H9 (cell line): ENCODE measurements around the gene FGFBP2. TPM values are rescaled to one million over a fixed set of nuclear protein-coding genes. Genes with fewer than 3 reads are reported as not detected.
"Not testable (repeated sequence)": the region's sequence is repeated elsewhere in the genome, so short reads cannot be mapped to it uniquely, and the experiment has no call there.

Source experiments
- DNase-seq: peaks from one replicate; pipeline ENCODE4 v3.0.0-alpha.2; 2017
- H2AFZ ChIP-seq: one replicate; pipeline ENCODE4 v1.6.1; 2013; ENCODE audit warnings: mild to moderate bottlenecking, low read length, control low read depth, moderate library complexity
- H2AK5ac ChIP-seq: 2 replicates; pipeline ENCODE4 v1.6.1; 2013; ENCODE audit warnings: low read length, control low read depth, mixed read lengths; ENCODE audit not compliant: insufficient read length
- H2BK120ac ChIP-seq: one replicate; pipeline ENCODE4 v1.6.1; 2013; ENCODE audit warnings: low read depth, mild to moderate bottlenecking, low read length, control low read depth, inconsistent platforms; ENCODE audit not compliant: poor library complexity, severe bottlenecking
- H2BK12ac ChIP-seq: 2 replicates; pipeline ENCODE4 v1.6.1; 2013; ENCODE audit warnings: low read length, control low read depth, mixed read lengths, low read depth; ENCODE audit not compliant: insufficient read length
- H2BK15ac ChIP-seq: 2 replicates; pipeline ENCODE4 v1.6.1; 2013; ENCODE audit warnings: low read depth, low read length, control low read depth
- H2BK20ac ChIP-seq: one replicate; pipeline ENCODE4 v1.6.1; 2013; ENCODE audit warnings: low read depth, mild to moderate bottlenecking, low read length, control low read depth, inconsistent platforms; ENCODE audit not compliant: poor library complexity, severe bottlenecking
- H2BK5ac ChIP-seq: 2 replicates; pipeline ENCODE4 v1.6.1; 2013; ENCODE audit warnings: low read length, control low read depth, mixed read lengths; ENCODE audit not compliant: insufficient read length
- H3K14ac ChIP-seq: 2 replicates; pipeline ENCODE4 v1.6.1; 2013; ENCODE audit warnings: low read length, control low read depth; ENCODE audit not compliant: insufficient read depth
- H3K18ac ChIP-seq: 2 replicates; pipeline ENCODE4 v1.6.1; 2013; ENCODE audit warnings: low read depth, mild to moderate bottlenecking, mixed read lengths, low read length, control low read depth; ENCODE audit not compliant: insufficient read length
- H3K23ac ChIP-seq: 2 replicates; pipeline ENCODE4 v1.6.1; 2013; ENCODE audit warnings: low read length, control low read depth, mixed read lengths, low read depth; ENCODE audit not compliant: insufficient read length
- H3K23me2 ChIP-seq: 2 replicates; pipeline ENCODE4 v1.6.1; 2013; ENCODE audit warnings: low read depth, mild to moderate bottlenecking, mixed read lengths, low read length, control low read depth; ENCODE audit not compliant: insufficient read length, poor library complexity, severe bottlenecking
- H3K27ac ChIP-seq: 2 replicates; pipeline ENCODE4 v1.5.1; 2013; ENCODE audit warnings: low read length, control low read depth, mixed read lengths, low read depth; ENCODE audit not compliant: insufficient read length
- H3K27me3 ChIP-seq: 2 replicates; pipeline ENCODE4 v1.6.1; 2013; ENCODE audit warnings: low read length, control low read depth, inconsistent platforms; ENCODE audit not compliant: insufficient read depth
- H3K4ac ChIP-seq: 2 replicates; pipeline ENCODE4 v1.6.1; 2013; ENCODE audit warnings: low read depth, mild to moderate bottlenecking, control low read depth, inconsistent platforms, low read length, moderate library complexity
- H3K4me1 ChIP-seq: 2 replicates; pipeline ENCODE4 v1.6.1; 2013; ENCODE audit warnings: low read length, control low read depth, inconsistent platforms; ENCODE audit not compliant: insufficient read depth
- H3K4me2 ChIP-seq: 2 replicates; pipeline ENCODE4 v1.6.1; 2013; ENCODE audit warnings: low read length, control low read depth, mixed read lengths; ENCODE audit not compliant: insufficient read length, insufficient read depth
- H3K56ac ChIP-seq: 2 replicates; pipeline ENCODE4 v1.6.1; 2013; ENCODE audit warnings: low read depth, mild to moderate bottlenecking, mixed read lengths, low read length, control low read depth; ENCODE audit not compliant: insufficient read length
- H3K79me1 ChIP-seq: 2 replicates; pipeline ENCODE4 v1.6.1; 2013; ENCODE audit warnings: low read depth, mild to moderate bottlenecking, moderate library complexity, low read length, control low read depth, inconsistent platforms; ENCODE audit not compliant: insufficient read depth, poor library complexity, severe bottlenecking
- H3K79me2 ChIP-seq: 2 replicates; pipeline ENCODE4 v1.6.1; 2013; ENCODE audit warnings: low read length, control low read depth, inconsistent platforms; ENCODE audit not compliant: insufficient read depth
- H3K9ac ChIP-seq: 2 replicates; pipeline ENCODE4 v1.6.1; 2013; ENCODE audit warnings: low read length, control low read depth, mixed read lengths; ENCODE audit not compliant: insufficient read length; ENCODE audit errors: extremely low read depth
- H3K9me3 ChIP-seq: one replicate; pipeline ENCODE4 v1.6.1; 2013; ENCODE audit warnings: low read depth, low read length, inconsistent platforms; ENCODE audit not compliant: control insufficient read depth
- H3T11ph ChIP-seq: one replicate; pipeline ENCODE4 v1.6.1; 2013; ENCODE audit warnings: mild to moderate bottlenecking, low read length, control low read depth, inconsistent platforms
- H4K20me1 ChIP-seq: one replicate; pipeline ENCODE4 v1.6.1; 2013; ENCODE audit not compliant: control insufficient read depth, insufficient read length, insufficient read depth
- H4K5ac ChIP-seq: 2 replicates; pipeline ENCODE4 v1.6.1; 2013; ENCODE audit warnings: low read depth, mild to moderate bottlenecking, mixed read lengths, low read length, control low read depth; ENCODE audit not compliant: insufficient read length
- H4K8ac ChIP-seq: replicated peaks from 2 replicates; pipeline ENCODE4 v1.6.1; 2013; ENCODE audit warnings: low read length, control low read depth, mixed read lengths, low read depth; ENCODE audit not compliant: insufficient read length
- H4K91ac ChIP-seq: 2 replicates; pipeline ENCODE4 v1.6.1; 2013; ENCODE audit warnings: low read depth, mild to moderate bottlenecking, moderate library complexity, mixed read lengths, low read length, control low read depth; ENCODE audit not compliant: insufficient read length
- H3K27ac Mint-ChIP-seq, 3 experiments: 2 replicates in 2 of 3; 3 replicates in 1 of 3; pipeline ENCODE4 v1.8.0; 2020 to 2021; ENCODE audit warnings: mixed read lengths in 3 of 3, mild to moderate bottlenecking in 1 of 3, moderate library complexity in 1 of 3
- H3K27me3 Mint-ChIP-seq: 2 replicates; pipeline ENCODE4 v1.8.0; 2021; ENCODE audit warnings: low read depth, mild to moderate bottlenecking, moderate library complexity, mixed read lengths
- H3K36me3 Mint-ChIP-seq, 3 experiments: 2 replicates in 2 of 3; 3 replicates in 1 of 3; pipeline ENCODE4 v1.8.0; 2020 to 2021; ENCODE audit warnings: low read depth in 3 of 3, mixed read lengths in 3 of 3; ENCODE audit not compliant: insufficient read depth in 1 of 3
- H3K4me1 Mint-ChIP-seq, 2 experiments: 2 replicates each; pipeline ENCODE4 v1.8.0; 2020; ENCODE audit warnings: mixed read lengths in 2 of 2
- H3K4me3 Mint-ChIP-seq, 2 experiments: 2 replicates in 1 of 2; 3 replicates in 1 of 2; pipeline ENCODE4 v1.8.0; 2020 to 2021; ENCODE audit warnings: mild to moderate bottlenecking in 2 of 2, mixed read lengths in 2 of 2, moderate library complexity in 1 of 2
- H3K9me3 Mint-ChIP-seq, 2 experiments: 2 replicates in 1 of 2; 3 replicates in 1 of 2; pipeline ENCODE4 v1.8.0; 2020; ENCODE audit warnings: mild to moderate bottlenecking in 2 of 2, mixed read lengths in 2 of 2, moderate library complexity in 1 of 2
- CTCF ChIP-seq: fragments of 200-600 bp; sonication (generic); conservative IDR thresholded peaks from 3 replicates; pipeline ENCODE4 v1.8.0; 2021; ENCODE audit warnings: antibody characterized with exemption, mild to moderate bottlenecking
- WGBS: extraction: QIAGEN DNeasy Blood & Tissue Kit; methylation state at CpG from one replicate; pipeline ENCODE4 v1.1.7; 2013; ENCODE audit warnings: missing lambda C conversion rate, low lambda C conversion rate, mixed read lengths; ENCODE audit not compliant: insufficient read length; ENCODE audit errors: extremely low coverage; 5-methylcytosine and 5-hydroxymethylcytosine counted together
- total RNA-seq: library from RNA; stranded (reverse); gene quantifications from 2 replicates; pipeline ENCODE4 v1.2.1, GENCODE V29; 2021

The FGFBP2 gene
- total RNA-seq, 1 experiment from 2014 or later: not detected

GRCh38 chr4:15917297-15917696, 45.7 kb downstream of the FGFBP2 start:
- no peak for TF ChIP-seq CTCF
- Mint-ChIP-seq H3K27me3 (peaks cover 5% of the 10 kb centered on the region), H3K4me1 (no peaks in the 10 kb centered on the region), H3K4me3 (no peak overlapping the region), H3K9me3 (peaks cover 9 to 10% of the 10 kb centered on the region in 2 experiments), H3K27ac (no peak overlapping the region), H3K36me3 (peaks cover 0 to 10% (median 6%) of the 10 kb centered on the region in 3 experiments; a peak in 6 of 7 replicates)
- DNase-seq: no peak
- H3K56ac ChIP-seq: no peak overlapping the region
- peaks cover 11% of the 10 kb centered on the region for H3K9me3 ChIP-seq
- H3K79me2 ChIP-seq: no peaks in the 10 kb centered on the region
- H3K23me2 ChIP-seq: no peaks in the 10 kb centered on the region
- H3K4ac ChIP-seq: no peak overlapping the region
- H3K79me1 ChIP-seq: no peaks in the 10 kb centered on the region
- H3K18ac ChIP-seq: no peak overlapping the region
- no peak overlapping the region for H4K5ac ChIP-seq
- H2BK12ac ChIP-seq: no peak overlapping the region
- H2BK20ac ChIP-seq: no peak overlapping the region
- no peaks in the 10 kb centered on the region for H3K27me3 ChIP-seq
- H3K14ac ChIP-seq: no peak overlapping the region
- no peak overlapping the region for H2BK5ac ChIP-seq
- H3K4me2 ChIP-seq: no peak overlapping the region
- H3K9ac ChIP-seq: no peak overlapping the region
- H4K91ac ChIP-seq: no peak overlapping the region
- H3K27ac ChIP-seq: no peak overlapping the region
- no CpG with 5 or more reads among the region's 2 CpGs for WGBS
- no peak overlapping the region for H2BK120ac ChIP-seq
- no peak overlapping the region for H2BK15ac ChIP-seq
- H2AFZ ChIP-seq: no peak overlapping the region
- no peaks in the 10 kb centered on the region for H3K4me1 ChIP-seq
- no peak overlapping the region for H3K23ac ChIP-seq
- no peak overlapping the region for H2AK5ac ChIP-seq
- no peaks in the 10 kb centered on the region for H4K20me1 ChIP-seq
- H4K8ac ChIP-seq: no peak overlapping the region
- H3T11ph ChIP-seq: no peak overlapping the region

GRCh38 chr4:15916358-15916757, 46.6 kb downstream of the FGFBP2 start:
- H3K27ac Mint-ChIP-seq, H3K56ac ChIP-seq, H3K27me3 ChIP-seq, H3K27ac ChIP-seq, H3K9ac ChIP-seq, H2AFZ ChIP-seq, H3K4me3 Mint-ChIP-seq, H2BK20ac ChIP-seq, H3K4ac ChIP-seq, H3K79me1 ChIP-seq, H3K18ac ChIP-seq, H3K14ac ChIP-seq, H3K23me2 ChIP-seq, H2BK120ac ChIP-seq, H3K79me2 ChIP-seq, H2AK5ac ChIP-seq, H4K5ac ChIP-seq, H3T11ph ChIP-seq, H3K36me3 Mint-ChIP-seq, H3K4me1 ChIP-seq, DNase-seq, H3K4me2 ChIP-seq, H2BK15ac ChIP-seq, H4K91ac ChIP-seq, H4K8ac ChIP-seq, H3K23ac ChIP-seq, H3K27me3 Mint-ChIP-seq, H2BK12ac ChIP-seq, H2BK5ac ChIP-seq, H3K9me3 Mint-ChIP-seq, H4K20me1 ChIP-seq, H3K4me1 Mint-ChIP-seq: not testable (repeated sequence)
- peaks cover 11% of the 10 kb centered on the region for H3K9me3 ChIP-seq
- whole genome bisulfite sequencing: no CpG with 5 or more reads among the region's 9 CpGs
